ENCODE data around the gene HOXA6.

HOXA6 gene

GRCh38 chr7:27147199-27148030, at the start of gene HOXA6:
HOXA6 (minus strand) TSS chr7:27147774; CDS start chr7:27147749, 25 bp downstream.
- no peak for DNase-seq

- peak; percentile 74 for DNase-seq
These were observed 48.8 kb upstream of the HOXA6 start for GRCh38 chr7:27196287-27196767.

DNA sequence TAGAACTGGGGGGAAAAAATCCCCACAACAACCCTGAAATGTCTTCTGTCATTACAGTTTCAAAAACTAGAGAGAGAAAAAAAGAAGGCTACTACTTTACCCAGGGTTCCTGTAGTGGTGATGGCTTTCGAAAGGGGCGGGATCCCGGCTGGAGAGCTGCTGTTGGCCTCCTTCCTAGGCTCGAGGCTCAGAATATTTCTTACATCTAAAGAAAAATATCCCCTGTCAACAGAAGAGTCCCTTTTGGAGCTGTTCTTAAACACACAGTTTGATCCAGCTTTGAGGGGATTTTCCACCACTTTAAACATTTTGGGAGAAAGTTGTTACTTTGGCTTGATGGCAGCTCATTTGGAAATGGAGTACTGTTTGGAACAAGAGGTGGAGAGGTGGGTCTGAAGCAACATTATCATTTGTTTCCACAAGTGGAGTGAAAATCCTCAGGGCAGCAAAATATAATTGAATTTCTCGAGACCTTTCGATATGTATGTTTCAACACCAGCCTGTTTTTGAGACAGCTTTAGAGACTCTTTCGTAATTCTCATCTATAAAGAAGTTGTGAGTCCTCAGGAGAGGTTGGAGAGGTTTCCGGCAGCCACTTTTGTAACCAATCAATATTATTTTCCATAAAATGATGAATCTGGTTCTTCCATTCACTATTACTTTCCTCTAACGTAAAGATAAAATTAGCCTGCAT, 47.3 kb upstream of the HOXA6 start:
- no peak for DNase-seq

DNA sequence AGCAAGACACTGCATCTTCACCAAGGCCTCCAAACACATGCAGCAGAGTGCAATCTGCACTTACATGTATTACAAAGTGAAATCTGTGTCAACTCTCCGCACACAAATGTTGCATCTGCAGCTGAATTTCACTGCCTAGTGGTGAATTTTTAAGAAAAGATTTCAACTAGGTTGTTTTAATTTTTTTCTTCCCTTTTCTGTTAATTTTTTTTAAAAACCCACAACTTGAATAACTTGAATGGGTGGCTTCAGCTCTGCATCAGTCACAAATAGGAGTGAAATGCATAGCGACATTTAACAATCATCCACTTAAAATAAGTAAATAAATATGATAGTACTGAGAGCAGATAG, 46.4 kb upstream of the HOXA6 start:
- DNase-seq = no peak

DNA sequence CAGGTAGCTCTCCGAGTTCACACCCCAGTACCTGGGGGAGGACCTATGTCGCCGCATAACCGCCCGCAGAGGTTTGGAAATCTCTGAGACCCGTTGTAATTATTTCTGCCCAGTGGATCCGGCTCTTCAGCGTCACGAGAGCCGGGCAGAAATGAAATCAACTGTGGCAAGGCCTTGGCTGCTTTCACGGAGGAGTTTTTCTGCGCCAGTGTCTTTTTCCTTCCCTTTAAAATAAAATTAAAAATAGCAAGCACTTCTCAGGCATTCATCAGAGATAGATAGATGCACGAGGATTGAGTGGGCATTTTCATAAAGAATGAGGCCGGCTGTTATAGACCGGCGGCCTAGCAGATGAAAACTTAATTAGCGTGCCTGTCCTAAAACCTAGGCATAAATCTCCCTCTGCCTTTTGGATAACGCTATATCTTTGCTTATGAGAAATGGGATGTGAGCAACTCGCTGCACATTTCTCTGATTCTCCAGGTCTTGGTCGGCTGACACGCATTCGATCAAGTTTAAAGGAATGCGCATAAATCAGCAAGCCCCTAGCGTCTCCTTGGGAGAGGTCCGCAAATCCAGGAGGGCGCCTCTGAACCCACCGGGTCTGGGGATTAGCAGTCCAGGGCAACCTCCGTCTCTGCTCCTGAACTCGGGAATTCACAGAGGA, 45.9 kb upstream of the HOXA6 start:
- no peak for DNase-seq

- DNase-seq = no peak
These were observed 45.2 kb upstream of the HOXA6 start for GRCh38 chr7:27192546-27193334.

- DNase-seq = no peak
These were observed 44.4 kb upstream of the HOXA6 start for GRCh38 chr7:27191833-27192545.

GRCh38 chr7:27191161-27191731, 43.7 kb upstream of the HOXA6 start:
- no peak for DNase-seq

- DNase-seq = no peak
These were observed 42.6 kb upstream of the HOXA6 start for GRCh38 chr7:27189997-27190748.

DNA sequence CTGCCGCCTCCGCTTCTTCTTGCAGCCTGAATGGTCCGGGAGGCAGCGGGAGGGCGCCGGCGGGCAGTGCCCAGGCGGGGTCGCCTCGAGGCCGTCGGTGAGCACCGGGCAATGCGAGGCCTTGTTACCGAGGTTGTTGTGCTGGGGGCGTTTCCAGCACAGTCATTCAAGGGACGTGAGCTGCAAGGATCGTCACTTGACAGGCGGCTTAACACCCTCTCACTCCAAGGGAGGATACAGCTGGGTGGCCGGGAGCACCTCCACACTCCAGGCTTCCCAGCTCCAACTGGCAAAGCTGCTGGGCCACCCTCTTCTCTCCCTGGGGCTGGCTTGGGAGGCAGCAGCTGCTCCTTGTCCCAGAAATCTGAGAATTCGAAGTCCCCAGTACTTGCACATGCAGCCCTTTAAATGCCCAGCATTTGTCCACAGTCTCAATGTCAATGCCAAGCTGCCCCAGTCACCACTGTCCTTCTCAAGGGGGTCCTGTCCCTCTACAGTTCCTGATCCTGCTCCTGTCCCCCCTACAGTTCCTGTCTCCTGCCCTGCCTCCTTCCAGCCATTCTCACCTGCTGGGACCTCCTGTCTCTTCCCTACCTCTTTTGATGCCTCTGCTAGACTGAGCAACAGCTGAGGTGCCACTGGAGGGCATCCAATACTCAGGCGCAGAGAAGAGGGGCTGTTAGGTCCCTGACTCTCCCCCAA, 41.9 kb upstream of the HOXA6 start:
- DNase-seq = no peak

DNA sequence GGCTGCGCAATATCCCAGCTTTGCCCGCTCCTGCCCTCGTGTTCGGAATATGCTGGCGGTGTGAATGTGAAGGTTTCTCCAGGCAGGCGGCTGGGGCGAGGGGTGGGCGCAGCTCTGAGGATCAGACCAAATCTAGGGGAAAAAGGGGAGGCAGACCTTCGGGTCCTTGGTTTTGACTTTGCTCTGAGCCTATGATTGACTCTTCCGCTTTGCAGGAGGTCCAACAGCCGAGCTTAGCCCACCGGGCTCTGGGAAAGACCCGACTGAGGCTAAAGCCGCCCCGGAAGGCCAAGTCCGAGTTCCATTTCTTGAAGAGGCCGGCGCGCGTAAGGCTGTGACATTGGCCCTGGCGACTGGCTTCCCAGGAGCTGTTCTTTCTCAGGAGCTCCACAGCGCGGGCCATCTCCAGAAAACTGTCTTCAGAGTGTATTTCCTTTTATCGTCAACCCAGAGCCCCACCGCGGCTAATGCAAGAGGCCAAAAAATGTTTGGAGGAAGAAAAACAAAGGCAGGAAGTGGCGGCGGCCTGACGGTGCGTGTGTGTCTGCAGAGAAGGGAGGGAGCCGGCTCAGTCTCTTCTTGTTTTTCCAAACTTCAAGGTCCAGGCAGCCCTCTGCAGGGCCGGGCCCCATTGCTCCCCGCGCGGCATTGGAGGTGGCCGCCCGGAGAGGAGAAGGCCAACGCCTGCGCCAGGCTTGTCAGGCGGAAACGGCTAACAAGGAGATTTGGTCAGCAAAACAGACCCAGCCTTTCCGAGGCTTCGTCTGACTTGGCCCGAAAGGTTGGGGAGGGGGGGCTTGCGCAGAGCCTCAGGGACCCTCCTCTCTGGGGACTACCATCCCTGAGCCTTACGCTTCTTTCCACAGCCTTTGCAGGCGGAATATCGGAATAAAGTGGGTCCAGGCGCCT, 41.1 kb upstream of the HOXA6 start:
- DNase-seq = peak; percentile 14

DNA sequence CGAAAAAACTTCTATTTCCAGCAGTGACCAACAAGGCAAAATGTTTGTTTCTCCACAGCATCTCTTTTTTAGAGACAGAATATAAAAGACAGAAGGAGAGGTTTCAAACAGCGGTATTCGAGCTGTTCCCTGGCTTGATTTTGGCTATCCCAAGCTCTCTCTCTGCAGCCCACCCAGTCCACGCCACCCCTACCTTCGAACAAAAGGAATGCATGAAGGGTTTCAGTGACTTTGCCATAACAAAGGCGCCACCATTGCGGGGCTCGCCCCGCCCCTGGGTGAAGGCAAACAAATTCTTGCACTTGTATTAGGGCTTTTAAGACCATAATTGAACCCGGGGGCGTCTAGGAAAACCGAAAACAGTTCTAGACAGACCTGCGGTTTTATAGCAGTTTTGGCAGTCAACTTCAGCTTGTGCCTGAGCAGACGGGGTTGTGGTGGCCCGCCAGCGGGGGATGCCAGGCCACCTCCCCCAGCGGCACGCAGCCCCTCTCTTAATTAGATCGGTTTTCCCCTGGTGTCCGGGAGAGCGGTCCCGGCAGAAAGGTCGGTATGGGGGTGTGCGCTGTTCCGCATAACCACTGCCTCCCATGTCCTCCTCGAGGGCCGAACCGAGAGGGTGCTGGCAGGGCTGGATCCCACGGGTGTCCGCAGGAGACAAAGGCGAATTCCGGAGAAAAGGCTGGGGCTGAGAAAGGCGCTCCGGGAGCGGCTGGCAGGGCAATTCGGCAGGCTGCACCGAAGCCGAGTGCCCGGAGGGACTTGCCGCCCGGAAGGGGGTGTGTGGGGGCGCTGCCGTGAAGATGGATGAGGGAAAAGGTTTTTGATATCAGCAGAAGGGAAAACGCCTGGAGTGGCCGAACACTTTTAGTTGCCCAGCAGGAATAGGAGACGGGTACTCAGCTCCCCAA, 40.2 kb upstream of the HOXA6 start:
- DNase-seq = no peak

DNA sequence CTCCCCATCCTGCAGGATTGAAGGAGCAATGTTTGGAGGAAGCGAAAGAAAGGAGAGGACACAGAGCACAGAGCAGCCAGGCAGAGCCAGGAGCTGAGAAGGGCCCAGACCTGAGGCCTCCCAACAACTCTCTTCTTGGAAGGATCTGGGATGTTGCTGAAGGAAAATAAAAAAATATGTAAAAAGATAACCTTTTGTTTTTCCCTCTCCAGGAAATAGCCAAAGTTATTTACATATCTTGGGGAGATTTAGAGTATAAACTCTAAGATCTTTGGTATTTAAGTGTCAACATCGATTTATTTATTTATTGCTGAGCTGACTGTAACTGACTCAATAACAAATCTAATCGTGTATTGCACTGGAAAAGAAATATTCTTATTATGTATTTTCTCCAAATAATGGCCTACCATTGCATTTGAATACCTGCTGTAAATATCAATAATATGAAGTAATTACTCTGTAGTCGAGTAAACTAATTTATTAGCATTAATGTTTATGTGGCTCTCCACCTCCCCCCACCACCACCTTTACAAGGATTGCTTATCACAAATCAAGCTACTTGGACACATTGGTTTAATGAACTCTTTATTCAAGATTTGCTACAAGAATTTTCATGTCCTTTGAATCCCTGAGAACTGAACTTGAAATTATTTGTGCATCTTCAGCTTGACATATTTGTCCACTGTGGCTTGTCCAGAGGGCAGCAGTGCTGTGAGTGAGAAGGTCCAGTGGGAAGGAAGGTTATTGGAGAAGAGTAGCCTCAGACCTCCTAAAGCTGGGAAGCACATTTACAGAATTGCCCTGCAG, 39.3 kb upstream of the HOXA6 start:
- no peak for DNase-seq

- peak; percentile 4 for DNase-seq
These were observed 38.5 kb upstream of the HOXA6 start for GRCh38 chr7:27185854-27186667.

GRCh38 chr7:27185013-27185853, 37.7 kb upstream of the HOXA6 start, which contains the start of gene HOXA11:
HOXA11 (minus strand) TSS chr7:27185232; CDS start chr7:27185144, 88 bp downstream.
- DNase-seq = peak; percentile 7

Data from activated CD4-positive, alpha-beta T cell treated with anti-CD3 and anti-CD28 coated beads for 1 hour (primary cell).